HT-29 (cell line): Measurements from ENCODE around the gene CTDNEP1. TPM values are rescaled to one million over a fixed set of nuclear protein-coding genes. Genes with fewer than 3 reads are reported as not detected.

ENCODE experiments used
- DNase-seq: peaks from one replicate; pipeline ENCODE4 v3.0.0-alpha.2; 2015; ENCODE audit warnings: low spot score
- total RNA-seq: library from RNA; depleted of rRNA; stranded (reverse); fragments of >200 nt; shearing (Covaris generic); gene quantifications from 2 replicates; pipeline ENCODE4 v1.2.3, GENCODE V29; 2014; rRNA removed

Gene CTDNEP1
- 32.8 and 51.4 TPM in 2 replicates for total RNA-seq

GRCh38 chr17:7251661-7252175, at the start of gene CTDNEP1:
Gene CTDNEP1, minus strand, starts transcription at chr17:7251734. Its CDS starts 438 bp downstream, at chr17:7251296.
- peak; percentile 96 for DNase-seq

- DNase-seq: peak; percentile 79
These were observed 44.8 kb upstream of the CTDNEP1 start for GRCh38 chr17:7296189-7296861.

DNA sequence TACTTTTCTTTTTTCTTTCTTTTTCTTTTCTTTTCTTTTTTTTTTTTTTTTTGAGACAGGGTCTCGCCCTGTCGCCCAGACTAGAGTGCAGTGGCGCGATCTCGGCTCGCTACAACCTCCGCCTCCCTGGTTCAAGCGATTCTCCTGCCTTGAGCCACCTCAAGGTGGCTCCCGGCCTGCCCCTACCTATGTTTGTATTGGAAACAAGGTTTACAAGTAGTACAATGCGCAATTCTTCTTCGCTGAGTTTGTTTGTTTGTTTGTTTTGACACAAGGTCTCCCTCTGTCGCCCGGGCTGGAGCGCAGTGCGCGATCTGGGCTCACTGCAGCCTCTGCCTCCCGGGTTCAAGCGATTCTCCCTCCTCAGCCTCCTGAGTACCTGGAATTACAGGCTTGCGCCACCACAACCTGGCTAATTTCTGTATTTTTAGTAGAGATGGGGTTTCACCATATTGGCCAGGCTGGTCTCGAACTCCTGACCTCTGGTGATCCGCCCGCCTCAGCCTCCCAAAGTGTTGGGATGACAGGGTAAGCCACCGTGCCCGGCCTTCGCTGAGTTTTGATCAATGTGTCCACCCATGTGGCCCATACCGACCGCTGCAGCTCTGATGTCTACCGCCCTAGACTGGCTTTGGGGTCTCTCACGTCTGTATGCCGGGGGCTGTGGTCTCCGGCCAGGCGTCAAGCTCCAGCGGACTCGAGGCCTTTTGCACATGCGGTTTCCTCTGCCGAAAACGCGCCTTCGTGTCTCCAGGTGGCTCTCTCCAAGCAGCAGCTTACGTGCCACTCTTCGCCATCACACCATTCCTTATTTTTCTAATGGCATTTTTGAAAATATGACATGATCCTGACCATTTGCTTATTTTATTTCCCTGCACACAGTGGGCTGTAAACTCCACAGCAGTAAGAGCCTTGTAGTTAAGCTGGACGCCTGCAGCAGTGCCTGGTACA, 44.0 kb upstream of the CTDNEP1 start:
- DNase-seq: peak; percentile 57

GRCh38 chr17:7294614-7295153, 43.1 kb upstream of the CTDNEP1 start, which contains the start of gene YBX2:
Gene YBX2, minus strand, starts transcription at chr17:7294639. Its CDS starts 139 bp downstream, at chr17:7294500.
- peak; percentile 79 for DNase-seq

GRCh38 chr17:7293816-7294613, 42.5 kb upstream of the CTDNEP1 start:
- DNase-seq: peak; percentile 57

DNA sequence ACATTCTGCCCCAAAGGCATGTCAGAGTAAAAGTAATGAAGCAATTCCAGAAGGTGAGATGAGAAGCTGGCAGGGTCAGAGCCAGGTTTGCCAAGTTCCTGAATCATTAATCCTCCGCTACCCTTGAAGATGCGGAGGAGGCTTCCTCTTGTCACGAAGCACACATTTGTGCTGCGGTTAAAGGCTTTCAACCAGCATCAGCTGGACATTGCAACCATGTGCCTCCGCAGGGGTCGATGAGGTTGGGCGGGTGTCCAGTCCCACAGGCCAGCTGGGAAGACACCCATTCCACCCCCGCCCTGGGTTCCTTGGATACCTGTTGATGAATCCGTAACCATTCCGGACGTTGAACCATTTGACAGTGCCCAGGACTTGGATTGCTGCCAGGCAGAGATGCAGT, 41.6 kb upstream of the CTDNEP1 start:
- DNase-seq: no peak

DNA sequence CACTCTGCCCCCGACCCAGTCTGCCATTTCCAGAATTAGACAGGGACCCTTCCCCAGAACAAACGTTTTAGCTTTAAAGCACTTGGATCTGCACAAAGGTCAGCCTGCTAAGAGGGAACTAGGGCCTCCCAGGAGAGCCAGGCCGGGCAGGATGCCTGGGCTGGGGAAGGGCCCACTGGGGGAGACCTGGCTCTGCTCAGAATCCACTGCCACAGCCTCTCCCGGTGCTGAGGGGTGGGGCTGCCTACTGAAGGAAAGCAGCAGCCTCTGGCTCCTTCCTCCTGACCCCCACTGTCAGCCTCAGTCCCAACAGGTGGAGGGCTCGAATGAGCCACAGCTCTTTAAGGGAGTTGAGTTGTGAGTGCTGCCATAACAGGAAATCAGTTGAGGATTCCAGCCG, 41.2 kb upstream of the CTDNEP1 start:
- no peak for DNase-seq

- no peak for DNase-seq
These were observed 40.7 kb upstream of the CTDNEP1 start for GRCh38 chr17:7292194-7292593.

GRCh38 chr17:7290685-7291084, 39.2 kb upstream of the CTDNEP1 start:
- DNase-seq: no peak

GRCh38 chr17:7290166-7290565, 38.6 kb upstream of the CTDNEP1 start:
- DNase-seq: no peak

DNA sequence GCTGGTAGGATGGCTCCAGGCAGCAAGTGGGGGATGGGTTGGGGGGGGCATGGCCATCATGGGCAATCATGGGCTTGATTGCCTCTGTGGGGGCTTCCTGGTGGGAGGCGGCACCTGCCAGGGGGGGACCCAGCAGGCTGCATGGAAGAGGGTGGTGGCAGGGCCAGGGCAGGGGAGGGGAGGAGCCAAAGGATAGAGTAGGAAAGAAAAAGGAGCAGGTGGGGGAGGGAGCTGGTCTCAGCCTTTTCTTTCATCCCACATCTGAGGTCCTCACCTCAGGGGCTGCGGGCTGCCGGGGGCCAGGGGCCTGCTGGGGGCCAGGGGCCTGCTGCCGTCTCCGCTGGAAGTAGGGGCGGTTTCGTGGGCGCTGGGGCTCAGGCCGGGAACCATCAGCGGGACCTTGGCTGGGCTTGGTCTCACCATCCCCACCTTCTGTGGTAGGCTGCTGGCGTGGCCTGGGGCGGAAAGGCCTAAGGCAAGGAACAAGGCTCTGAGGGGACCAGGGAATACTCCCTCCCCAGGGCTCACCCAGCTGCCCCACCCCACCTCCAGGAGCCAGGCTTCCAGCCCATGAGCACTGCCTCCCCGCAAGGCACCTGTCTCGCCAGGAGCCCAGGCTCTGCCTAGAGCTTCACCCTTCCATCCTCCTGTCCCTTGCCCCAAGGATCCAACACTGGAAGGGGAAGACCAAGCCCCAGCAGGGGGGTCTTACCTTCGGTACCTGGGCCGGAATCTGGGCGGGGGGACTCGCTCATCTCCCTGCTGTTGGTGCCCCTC, 37.9 kb upstream of the CTDNEP1 start:
- no peak for DNase-seq

GRCh38 chr17:7285679-7286078, 34.1 kb upstream of the CTDNEP1 start:
- DNase-seq: no peak

- no peak for DNase-seq
These were observed 33.4 kb upstream of the CTDNEP1 start for GRCh38 chr17:7284911-7285310.

DNA sequence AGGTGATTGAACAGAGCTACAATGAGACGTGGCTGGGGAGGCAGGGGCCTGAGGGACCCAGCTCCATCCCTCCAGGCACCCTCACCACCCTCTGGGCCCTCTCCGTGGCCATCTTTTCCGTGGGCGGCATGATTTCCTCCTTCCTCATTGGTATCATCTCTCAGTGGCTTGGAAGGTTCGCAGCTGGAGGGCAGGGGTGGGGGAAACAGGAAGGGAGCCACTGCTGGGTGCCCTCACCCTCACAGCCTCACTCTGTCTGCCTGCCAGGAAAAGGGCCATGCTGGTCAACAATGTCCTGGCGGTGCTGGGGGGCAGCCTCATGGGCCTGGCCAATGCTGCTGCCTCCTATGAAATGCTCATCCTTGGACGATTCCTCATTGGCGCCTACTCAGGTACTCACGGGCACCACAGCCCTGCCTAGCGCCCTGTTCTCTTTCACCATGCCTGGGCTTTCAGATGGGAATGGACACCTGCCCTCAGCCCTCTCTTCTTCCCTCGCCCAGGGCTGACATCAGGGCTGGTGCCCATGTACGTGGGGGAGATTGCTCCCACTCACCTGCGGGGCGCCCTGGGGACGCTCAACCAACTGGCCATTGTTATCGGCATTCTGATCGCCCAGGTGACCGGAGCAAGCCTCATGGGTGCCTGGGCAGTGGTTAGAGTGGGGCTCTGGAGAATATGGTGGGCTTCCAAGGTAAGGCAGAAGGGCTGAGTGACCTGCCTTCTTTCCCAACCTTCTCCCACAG, 32.1 kb upstream of the CTDNEP1 start:
- no peak for DNase-seq

- no peak for DNase-seq
These were observed 31.3 kb upstream of the CTDNEP1 start for GRCh38 chr17:7282752-7283321.

GRCh38 chr17:7281953-7282751, 30.6 kb upstream of the CTDNEP1 start:
- no peak for DNase-seq

DNA sequence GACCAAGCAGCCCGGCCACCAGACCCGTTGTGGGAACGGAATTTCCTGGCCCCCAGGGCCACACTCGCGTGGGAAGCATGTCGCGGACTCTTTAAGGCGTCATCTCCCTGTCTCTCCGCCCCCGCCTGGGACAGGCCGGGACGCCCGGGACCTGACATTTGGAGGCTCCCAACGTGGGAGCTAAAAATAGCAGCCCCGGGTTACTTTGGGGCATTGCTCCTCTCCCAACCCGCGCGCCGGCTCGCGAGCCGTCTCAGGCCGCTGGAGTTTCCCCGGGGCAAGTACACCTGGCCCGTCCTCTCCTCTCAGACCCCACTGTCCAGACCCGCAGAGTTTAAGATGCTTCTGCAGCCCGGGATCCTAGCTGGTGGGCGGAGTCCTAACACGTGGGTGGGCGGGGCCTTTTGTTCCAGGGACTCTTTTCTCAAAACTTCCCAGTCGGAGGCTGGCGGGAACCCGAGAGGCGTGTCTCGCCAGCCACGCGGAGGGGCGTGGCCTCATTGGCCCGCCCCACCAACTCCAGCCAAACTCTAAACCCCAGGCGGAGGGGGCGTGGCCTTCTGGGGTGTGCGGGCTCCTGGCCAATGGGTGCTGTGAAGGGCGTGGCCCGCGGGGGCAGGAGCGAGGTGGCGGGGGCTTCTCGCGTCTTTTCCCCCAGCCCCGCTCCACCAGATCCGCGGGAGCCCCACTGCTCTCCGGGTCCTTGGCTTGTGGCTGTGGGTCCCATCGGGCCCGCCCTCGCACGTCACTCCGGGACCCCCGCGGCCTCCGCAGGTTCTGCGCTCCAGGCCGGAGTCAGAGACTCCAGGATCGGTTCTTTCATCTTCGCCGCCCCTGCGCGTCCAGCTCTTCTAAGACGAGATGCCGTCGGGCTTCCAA, 29.8 kb upstream of the CTDNEP1 start, which contains the start of gene SLC2A4:
Gene SLC2A4 (plus strand): TSS at position 645 of the 879 bp plus-strand sequence. CDS start 217 bp downstream, at position 862.
- DNase-seq: peak; percentile 93
